Measurements from ENCODE around the gene SEC14L5. TPM values are rescaled to one million over a fixed set of nuclear protein-coding genes. Genes with fewer than 3 reads are reported as not detected.

The SEC14L5 gene
- total and polyA plus RNA-seq, 10 of the 15 experiments (the other 5 are each of a cell fraction or from before 2014, with no cell fraction given) = 0.01 TPM; not detected in 9

DNA sequence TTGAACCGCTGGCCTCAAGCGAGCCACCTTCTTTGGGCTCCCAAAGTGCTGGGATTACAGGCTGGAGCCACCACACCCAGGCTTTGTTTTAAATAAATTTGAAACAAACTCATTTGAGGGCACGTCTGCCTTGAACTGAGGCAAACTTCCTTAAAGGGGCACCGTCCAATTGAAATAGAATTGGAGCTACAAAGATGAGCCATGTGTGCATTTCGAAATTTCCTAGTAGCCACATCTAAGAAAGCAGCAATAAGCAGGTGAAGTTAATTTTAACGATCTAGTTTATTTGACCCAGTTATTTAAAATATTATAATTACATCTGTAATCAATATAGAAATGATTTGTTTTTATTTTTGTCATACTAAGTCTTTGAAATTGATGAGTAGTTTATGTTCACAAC is 108.4 kb downstream of the SEC14L5 start:
- H3K79me2 ChIP-seq (ENCODE audit: control insufficient read depth, insufficient read depth, low read length) = no peaks in the 10 kb centered on the region
- SMC1A ChIA-PET (ENCODE audit: uncharacterized antibody, unreplicated experiment) = no interaction called here
- no peaks in the 10 kb centered on the region; the same call in 2 of the 3 replicates for H3K9me3 ChIP-seq (replicated peaks; ENCODE audit: control insufficient read depth, insufficient read depth, low read length)
- WGBS (ENCODE audit: insufficient coverage, insufficient replicate concordance, low lambda C conversion rate, missing lambda C conversion rate) = 46% methylated on average over 6 of the region's 6 CpGs
- no TSS peak for BruUV-seq (replicated peaks)
- FAIRE-seq = no peak
- H4K20me1 ChIP-seq (ENCODE audit: control insufficient read depth, insufficient read depth) = no peaks in the 10 kb centered on the region
- in situ Hi-C loops (cut with MboI) (no loop called here), intact Hi-C loops (cut with micrococcal nuclease; ENCODE audit: unreplicated experiment) (loop anchor here (10.0 kb wide), 1 partner anchor 92 kb away; no protein-coding TSS in a partner anchor)
- H3K27ac ChIP-seq (ENCODE audit: control insufficient read depth, insufficient read depth) = no peak overlapping the region
- ATAC-seq = no peak
- DNase-seq (ENCODE audit: low read depth, low spot score) = no peak
- H2AFZ ChIP-seq (ENCODE audit: control insufficient read depth, low read depth, low read length) = no peak overlapping the region
- RAD21 ChIA-PET (ENCODE audit: unreplicated experiment) = no interaction called here
- H3K9ac ChIP-seq (ENCODE audit: control insufficient read depth, insufficient read depth, low read length) = no peak overlapping the region
- no peaks in the 10 kb centered on the region for H3K36me3 ChIP-seq (ENCODE audit: control insufficient read depth in 2 of 2, insufficient read depth in 2 of 2, low read length in 1 of 2)
- no peak overlapping the region for H3K4me2 ChIP-seq (ENCODE audit: control insufficient read depth, insufficient read depth)
- H3K4me3 ChIP-seq = no peak overlapping the region
- no peaks in the 10 kb centered on the region; a peak in 1 of 4 replicates for H3K27me3 ChIP-seq (replicated peaks in 1 of 2; ENCODE audit: control insufficient read depth in 2 of 2, insufficient read depth in 2 of 2, low read length in 1 of 2)
- POLR2A ChIA-PET = no interaction called here
- CTCF ChIA-PET = interaction anchor here (0.6 to 1.2 kb wide), 2 partner anchors 18 to 301 kb away, joined by 4 read pairs; no protein-coding TSS in a partner anchor
- H3K4me1 ChIP-seq (ENCODE audit: control insufficient read depth, insufficient read depth, low read length) = peaks cover 21% of the 10 kb centered on the region
- TF ChIP-seq, protein P1, sequence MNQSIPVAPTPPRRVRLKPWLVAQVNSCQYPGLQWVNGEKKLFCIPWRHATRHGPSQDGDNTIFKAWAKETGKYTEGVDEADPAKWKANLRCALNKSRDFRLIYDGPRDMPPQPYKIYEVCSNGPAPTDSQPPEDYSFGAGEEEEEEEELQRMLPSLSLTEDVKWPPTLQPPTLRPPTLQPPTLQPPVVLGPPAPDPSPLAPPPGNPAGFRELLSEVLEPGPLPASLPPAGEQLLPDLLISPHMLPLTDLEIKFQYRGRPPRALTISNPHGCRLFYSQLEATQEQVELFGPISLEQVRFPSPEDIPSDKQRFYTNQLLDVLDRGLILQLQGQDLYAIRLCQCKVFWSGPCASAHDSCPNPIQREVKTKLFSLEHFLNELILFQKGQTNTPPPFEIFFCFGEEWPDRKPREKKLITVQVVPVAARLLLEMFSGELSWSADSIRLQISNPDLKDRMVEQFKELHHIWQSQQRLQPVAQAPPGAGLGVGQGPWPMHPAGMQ (IDR thresholded peaks at IDR 0.05; ENCODE audit: borderline replicate concordance) = no peak
- TF ChIP-seq, protein P2, sequence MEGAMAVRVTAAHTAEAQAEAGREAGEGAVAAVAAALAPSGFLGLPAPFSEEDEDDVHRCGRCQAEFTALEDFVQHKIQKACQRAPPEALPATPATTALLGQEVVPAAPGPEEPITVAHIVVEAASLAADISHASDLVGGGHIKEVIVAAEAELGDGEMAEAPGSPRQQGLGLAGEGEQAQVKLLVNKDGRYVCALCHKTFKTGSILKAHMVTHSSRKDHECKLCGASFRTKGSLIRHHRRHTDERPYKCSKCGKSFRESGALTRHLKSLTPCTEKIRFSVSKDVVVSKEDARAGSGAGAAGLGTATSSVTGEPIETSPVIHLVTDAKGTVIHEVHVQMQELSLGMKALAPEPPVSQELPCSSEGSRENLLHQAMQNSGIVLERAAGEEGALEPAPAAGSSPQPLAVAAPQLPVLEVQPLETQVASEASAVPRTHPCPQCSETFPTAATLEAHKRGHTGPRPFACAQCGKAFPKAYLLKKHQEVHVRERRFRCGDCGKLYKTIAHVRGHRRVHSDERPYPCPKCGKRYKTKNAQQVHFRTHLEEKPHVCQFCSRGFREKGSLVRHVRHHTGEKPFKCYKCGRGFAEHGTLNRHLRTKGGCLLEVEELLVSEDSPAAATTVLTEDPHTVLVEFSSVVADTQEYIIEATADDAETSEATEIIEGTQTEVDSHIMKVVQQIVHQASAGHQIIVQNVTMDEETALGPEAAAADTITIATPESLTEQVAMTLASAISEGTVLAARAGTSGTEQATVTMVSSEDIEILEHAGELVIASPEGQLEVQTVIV (IDR thresholded peaks at IDR 0.05; ENCODE audit: borderline replicate concordance, partially characterized antibody) = no peak
- TF ChIP-seq POLR2AphosphoS5 (IDR thresholded peaks at IDR 0.05; ENCODE audit: low read length) (no peak), EED (IDR thresholded peaks at IDR 0.05; ENCODE audit: low read depth) (no peak), FOXK2 (IDR thresholded peaks at IDR 0.05) (no peak), GABPA (IDR thresholded peaks at IDR 0.05; ENCODE audit: low read depth) (no peak), PAX5 (IDR thresholded peaks at IDR 0.05; ENCODE audit: borderline replicate concordance, low read depth, low read length) (no peak), LARP7 (IDR thresholded peaks at IDR 0.05) (no peak), MTA2 (IDR thresholded peaks at IDR 0.05; ENCODE audit: low read depth) (no peak), POLR2A (IDR thresholded peaks at IDR 0.05; ENCODE audit: low read depth, low read length) (no peak), NFYB (IDR thresholded peaks at IDR 0.05; ENCODE audit: insufficient read depth, low read depth, low read length) (no peak), KDM1A (IDR thresholded peaks at IDR 0.05; ENCODE audit: borderline replicate concordance) (no peak), MEF2A (IDR thresholded peaks at IDR 0.05; ENCODE audit: insufficient read depth, low read depth, low read length) (no peak), IRF4 (IDR thresholded peaks at IDR 0.05; ENCODE audit: low read depth, low read length) (no peak), SUZ12 (IDR thresholded peaks at IDR 0.05; ENCODE audit: unreplicated experiment) (no peak), CBFB (IDR thresholded peaks at IDR 0.05; ENCODE audit: low read depth) (no peak), ESRRA (IDR thresholded peaks at IDR 0.05; ENCODE audit: low read length) (no peak)
- TF ChIP-seq, protein P3, sequence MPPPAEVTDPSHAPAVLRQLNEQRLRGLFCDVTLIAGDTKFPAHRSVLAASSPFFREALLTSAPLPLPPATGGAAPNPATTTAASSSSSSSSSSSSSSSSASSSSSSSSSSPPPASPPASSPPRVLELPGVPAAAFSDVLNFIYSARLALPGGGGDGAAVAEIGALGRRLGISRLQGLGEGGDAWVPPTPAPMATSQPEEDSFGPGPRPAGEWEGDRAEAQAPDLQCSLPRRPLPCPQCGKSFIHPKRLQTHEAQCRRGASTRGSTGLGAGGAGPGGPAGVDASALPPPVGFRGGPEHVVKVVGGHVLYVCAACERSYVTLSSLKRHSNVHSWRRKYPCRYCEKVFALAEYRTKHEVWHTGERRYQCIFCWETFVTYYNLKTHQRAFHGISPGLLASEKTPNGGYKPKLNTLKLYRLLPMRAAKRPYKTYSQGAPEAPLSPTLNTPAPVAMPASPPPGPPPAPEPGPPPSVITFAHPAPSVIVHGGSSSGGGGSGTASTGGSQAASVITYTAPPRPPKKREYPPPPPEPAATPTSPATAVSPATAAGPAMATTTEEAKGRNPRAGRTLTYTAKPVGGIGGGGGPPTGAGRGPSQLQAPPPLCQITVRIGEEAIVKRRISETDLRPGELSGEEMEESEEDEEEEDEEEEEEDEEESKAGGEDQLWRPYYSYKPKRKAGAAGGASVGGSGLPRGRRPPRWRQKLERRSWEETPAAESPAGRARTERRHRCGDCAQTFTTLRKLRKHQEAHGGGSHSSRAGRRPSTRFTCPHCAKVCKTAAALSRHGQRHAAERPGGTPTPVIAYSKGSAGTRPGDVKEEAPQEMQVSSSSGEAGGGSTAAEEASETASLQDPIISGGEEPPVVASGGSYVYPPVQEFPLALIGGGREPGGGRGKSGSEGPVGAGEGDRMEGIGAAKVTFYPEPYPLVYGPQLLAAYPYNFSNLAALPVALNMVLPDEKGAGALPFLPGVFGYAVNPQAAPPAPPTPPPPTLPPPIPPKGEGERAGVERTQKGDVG (CRISPR knock-in tag; IDR thresholded peaks at IDR 0.05) = no peak

Data from GM12878 (cell line).